HG03108 (cell line): Measurements from ENCODE around the gene OR52M1.
"Not testable (repeated sequence)": the region's sequence is repeated elsewhere in the genome, so short reads cannot be mapped to it uniquely, and the experiment has no call there.

Experiments
- ATAC-seq: cut with Tn5 transposase; IDR thresholded peaks from one replicate; pipeline ENCODE4 v1.9.1; 2021; ENCODE audit warnings: moderate library complexity; ENCODE audit not compliant: unreplicated experiment

Gene OR52M1, protein sequence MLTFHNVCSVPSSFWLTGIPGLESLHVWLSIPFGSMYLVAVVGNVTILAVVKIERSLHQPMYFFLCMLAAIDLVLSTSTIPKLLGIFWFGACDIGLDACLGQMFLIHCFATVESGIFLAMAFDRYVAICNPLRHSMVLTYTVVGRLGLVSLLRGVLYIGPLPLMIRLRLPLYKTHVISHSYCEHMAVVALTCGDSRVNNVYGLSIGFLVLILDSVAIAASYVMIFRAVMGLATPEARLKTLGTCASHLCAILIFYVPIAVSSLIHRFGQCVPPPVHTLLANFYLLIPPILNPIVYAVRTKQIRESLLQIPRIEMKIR

GRCh38 chr11:4544891-4545290 lies at the start of gene OR52M1:
OR52M1 (plus strand) TSS chr11:4545191; CDS start chr11:4545191, 0 bp downstream.
- no peak for ATAC-seq

- no peak for ATAC-seq
Measured at GRCh38 chr11:4495487-4495886, 49.5 kb upstream of the OR52M1 start.

DNA sequence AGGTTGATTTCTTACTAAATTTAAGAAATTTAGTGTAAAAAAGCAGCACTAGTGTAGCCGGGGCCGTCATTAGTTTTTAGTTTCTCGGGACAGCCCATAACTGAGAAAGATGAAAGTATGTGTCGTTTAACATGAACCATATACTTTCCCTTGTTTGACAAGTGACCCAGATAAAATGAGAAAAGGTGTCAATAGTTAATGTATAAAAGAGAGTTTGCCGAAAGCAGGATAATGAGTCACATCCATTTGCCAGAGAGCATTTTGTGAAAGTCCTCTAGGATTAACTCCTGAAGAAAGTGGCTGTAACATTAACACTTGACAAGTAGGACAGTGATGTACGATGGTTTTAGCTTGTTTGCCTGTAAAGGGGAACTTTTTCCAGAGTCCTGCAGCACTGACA lies 49.0 kb upstream of the OR52M1 start:
- ATAC-seq = no peak

DNA sequence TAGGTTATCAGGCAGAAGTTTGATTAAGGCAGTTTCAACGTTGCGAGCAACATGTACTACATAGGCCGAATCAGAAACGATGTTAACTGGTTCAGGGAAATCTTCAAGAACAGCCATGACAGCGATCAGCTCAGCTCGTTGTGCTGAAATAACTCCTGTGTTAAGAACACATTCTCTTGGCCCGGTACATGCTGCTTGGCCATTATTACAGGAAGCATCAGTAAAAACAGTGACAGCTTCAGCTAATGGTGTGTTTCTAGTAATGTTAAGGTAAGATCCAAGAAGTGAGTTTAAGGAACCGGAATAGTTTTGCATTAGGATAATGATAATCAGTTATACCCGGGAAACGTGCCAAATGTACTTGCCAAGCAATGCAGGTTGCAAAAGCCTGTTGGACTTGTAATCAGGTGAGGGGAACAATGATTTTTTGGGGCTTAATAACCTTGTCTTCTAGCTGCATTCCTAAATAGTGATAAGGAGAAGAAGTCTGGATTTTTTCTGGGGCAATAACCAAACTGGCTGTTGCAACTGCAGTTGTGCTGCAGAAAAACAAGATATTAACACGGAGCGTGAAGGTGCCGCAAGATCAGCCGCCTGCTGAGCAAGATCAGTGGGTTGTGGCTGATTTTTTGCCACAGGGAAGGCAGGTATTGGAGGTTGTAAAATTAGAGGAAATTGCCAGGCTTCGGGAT lies 48.3 kb upstream of the OR52M1 start:
- no peak for ATAC-seq

DNA sequence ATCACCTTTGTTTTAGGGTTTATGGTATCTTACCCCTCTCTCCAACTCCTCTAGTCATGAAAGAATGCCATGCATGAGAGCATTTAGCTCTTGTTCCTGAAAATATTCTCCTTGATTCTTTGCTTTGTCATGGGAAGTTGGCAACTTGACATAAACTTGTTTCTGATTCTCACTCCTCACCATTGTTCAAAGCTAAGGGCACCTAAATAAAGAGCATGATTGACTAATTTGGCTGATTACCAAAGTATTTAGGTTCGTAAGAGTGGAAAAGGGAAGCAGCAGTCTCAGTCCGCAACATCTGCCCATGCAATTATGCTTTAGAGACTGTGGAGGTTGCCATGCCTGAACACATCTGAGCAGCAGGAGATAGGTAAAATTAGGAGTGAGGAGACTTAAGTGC lies 36.1 kb upstream of the OR52M1 start:
- ATAC-seq = no peak

- ATAC-seq = no peak
Measured at GRCh38 chr11:4511282-4512245, 33.4 kb upstream of the OR52M1 start.

DNA sequence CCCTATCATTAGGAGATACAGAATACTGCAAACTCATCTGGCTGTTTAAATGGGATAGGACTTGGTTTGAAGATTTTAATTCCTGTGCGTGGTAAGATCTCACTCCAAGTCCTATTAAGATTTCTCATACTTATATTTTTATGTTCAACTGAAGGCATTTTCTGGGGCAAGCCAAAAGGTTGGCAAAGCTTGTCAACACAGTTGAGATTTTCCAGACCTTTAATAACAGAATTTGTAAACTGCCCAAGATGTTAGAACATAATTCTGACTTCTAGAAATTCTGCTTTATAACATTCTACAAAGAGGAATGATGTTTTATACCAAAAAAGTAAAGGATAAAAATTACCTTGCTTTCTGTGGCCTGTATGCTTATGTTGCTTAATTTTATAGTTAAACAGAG lies 30.8 kb upstream of the OR52M1 start:
- no peak for ATAC-seq

DNA sequence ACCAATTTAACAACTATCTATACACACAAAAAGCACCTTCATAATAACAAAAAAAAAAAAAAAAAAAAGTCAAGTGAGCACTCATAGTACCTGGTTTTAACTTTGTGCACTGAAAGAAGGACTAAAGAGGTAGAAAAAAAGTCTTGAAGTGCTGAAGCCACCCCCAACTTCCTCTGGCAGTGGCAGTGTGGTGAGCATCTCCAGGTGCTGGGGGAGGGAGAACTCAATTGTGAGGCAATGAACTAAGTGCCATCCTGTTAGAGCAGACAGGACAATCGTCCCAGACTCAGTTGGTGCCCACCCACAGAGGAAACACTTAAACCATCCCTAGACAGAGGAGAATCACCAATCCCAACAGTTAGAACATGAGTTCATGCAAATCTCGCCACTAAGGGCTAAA lies 22.7 kb upstream of the OR52M1 start:
- ATAC-seq = no peak

DNA sequence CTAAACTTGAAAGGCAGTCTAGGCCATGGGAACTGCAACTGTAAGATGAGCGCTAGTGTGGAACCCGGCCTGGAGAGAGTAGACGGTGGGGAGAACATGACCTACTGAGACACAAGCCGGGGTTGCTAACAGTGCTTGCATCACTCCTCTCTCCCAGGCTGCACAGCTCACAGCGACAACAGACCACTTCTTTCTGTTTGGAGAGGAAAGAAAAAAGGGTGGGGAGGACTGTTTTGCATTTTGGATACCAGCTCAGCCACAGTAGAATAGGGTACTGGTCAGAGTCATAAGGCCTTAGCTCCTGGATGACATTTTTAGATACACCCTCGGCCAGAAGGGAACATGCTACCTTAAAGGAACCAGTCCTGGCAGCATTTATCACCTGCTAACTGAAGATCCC lies 22.2 kb upstream of the OR52M1 start:
- ATAC-seq = no peak

DNA sequence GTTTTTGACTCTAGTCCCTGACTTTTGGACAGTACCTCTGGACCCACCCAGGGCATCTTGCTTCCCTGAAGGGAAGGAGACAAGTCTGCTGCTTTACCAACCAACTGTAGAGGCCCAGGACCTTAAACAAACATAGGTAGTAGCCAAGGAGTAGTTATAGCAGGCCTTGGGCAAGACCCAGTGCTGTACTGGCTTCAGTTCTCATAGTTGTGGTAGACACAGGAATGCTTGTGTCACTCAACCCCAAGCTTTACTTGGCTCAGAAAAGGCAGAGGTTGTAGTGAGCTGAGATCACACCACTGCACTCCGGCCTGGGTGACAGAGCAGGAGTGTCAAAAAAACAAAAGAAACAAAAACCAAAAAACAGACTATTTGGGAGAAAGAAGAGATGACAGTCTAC lies 21.3 kb upstream of the OR52M1 start:
- no peak for ATAC-seq

GRCh38 chr11:4527926-4528325 lies 17.1 kb upstream of the OR52M1 start:
- ATAC-seq = no peak

DNA sequence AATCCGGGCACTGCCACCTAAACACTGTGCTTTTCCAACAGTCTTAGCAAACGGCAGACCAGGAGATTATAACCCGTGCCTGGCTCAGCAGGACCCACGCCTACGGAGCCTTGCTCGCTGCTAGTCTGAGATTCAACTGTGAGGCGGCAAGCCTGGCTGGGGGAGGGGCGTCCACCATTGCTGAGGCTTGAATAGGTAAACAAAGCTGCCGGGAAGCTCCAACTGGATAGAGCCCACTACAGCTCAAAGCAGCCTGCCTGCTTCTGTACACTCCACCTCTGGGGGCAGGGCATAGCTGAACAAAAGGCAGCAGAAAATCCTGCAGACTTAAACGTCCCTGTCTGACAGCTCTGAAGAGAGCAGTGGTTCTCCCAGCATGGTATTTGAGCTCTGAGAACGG lies 13.3 kb upstream of the OR52M1 start:
- ATAC-seq = not testable (repeated sequence)

- ATAC-seq = no peak
Measured at GRCh38 chr11:4539603-4540219, 5.3 kb upstream of the OR52M1 start.

- ATAC-seq = no peak
Measured at GRCh38 chr11:4541071-4541470, 3.9 kb upstream of the OR52M1 start.

GRCh38 chr11:4543561-4543960 lies 1.4 kb upstream of the OR52M1 start:
- ATAC-seq = no peak

- ATAC-seq = no peak
Measured at GRCh38 chr11:4546878-4547277, 1.9 kb downstream of the OR52M1 start.

DNA sequence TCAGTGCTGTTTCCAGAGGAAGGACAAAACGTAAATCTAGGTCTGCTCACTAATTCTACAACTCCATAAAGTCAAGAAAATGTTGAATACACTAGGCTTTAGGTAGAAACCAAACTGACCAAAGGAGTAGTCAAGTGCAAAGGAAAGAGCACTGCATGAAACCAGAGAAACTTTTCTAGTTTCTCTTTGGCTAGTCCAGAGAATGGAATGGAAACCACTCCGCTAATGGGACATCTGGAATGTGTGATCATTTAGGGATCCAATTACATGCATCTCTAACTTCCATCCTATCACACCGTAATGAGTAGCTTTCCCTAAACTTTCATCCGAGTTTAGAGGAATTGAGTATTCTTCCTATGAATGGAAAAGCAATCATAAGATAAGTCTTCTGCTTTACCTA lies 2.4 kb downstream of the OR52M1 start:
- no peak for ATAC-seq

- ATAC-seq = no peak
Measured at GRCh38 chr11:4551346-4551979, 6.5 kb downstream of the OR52M1 start.

DNA sequence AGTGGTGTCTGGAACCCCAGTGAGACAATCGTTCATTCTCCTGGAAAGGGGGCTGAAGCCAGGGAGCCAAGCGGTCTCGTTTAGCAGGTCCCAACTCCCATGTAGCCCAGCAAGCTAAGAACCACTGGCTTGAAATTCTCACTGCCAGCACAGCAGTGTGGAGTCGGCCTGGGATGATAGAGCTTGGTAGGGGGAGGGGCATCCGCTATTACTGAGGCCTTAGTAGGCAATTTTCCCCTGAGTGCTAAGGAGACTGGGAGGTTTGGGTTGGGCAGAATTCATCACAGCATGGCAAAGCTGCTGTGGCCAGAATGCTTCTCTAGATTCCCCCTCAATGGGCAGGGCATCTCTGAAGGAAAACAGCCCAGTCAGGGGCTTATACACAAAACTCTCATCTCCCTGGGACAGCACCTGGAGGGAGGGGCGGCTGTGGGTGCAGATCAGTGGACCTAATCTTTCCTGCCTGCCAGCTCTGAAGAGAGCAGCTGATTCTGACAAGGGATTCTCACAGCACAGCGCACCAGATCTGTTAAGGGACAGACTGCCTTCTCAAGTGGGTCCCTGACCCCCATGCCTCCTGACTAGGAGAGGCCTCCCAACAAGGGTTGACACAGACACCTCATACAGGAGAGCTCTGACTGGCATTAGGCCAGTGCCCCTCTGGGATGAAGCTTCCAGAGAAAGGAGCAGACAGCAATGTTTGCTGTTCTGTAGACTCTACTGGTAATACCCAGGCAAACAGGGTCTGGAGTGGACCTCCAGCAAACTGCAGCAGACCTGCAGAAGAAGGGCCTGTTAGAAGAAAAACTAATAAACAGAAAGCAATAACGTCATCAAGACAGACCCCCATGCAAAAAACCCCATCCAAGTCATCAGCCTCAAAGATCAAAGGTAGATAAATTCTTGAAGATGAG lies 14.8 kb downstream of the OR52M1 start:
- no peak for ATAC-seq

DNA sequence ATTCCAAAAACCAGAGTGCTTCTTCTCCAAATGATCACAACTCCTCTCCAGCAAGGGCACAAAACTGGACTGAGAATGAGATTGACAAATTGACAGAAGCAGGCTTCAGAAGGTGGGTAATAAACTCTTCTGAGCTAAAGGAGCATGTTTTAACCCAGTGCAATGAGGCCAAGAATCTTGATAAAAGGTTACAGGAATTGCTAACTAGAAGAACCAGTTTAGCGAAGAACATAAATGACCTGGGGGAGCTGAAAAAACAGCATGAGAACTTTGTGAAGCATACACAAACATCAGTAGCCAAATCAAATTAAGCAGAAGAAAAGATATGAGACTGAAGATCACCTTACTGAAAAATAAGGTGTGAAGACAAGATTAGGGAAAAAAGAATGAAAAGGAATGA lies 15.5 kb downstream of the OR52M1 start:
- ATAC-seq = no peak
